ENCODE results near the gene WDPCP. TPM values are rescaled to one million over a fixed set of nuclear protein-coding genes. Genes with fewer than 3 reads are reported as not detected.

WDPCP gene
- total and polyA plus RNA-seq, 10 of the 15 experiments (the other 5 are each of a cell fraction or from before 2014, with no cell fraction given): 2.1 to 7.9 (median 4.6) TPM

DNA sequence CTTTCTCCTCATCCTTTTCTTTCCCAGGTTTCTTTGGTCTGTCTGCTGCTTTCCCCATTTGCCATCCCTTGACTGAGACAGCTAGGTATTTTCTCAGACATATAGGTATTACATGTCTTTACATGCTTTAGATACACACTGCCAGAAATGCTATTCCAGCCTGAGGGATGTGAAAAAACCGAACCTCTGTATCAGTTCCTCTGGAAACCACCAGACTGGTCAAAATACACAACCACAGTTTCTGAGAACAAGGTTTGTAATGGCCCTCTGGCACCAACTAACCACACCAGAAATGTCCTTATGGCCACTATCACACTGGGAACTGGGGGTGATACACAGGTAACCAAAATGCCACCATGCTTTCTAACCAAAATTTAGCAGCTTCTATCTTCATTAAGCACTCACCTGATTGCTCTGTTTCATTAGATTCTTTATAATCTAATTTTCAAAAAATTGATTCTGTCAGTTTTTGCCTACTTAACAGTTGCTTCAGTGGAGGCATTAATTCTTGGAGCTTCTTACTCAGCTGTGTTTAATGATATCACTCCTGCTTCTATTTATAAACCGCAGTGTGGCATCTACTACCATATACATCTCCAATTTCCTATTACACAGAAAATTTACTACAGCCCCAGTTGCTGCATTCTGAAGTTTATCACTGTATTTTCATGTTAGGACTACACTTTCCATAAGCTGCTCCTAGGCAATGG, 243.5 kb downstream of the WDPCP start:
- H3K9me3 ChIP-seq (replicated peaks; ENCODE audit: control insufficient read depth, insufficient read depth, low read length): peaks cover 8% of the 10 kb centered on the region; the same call in 2 of the 3 replicates
- in situ Hi-C loops (cut with MboI): no loop called here
- no peaks in the 10 kb centered on the region for H3K36me3 ChIP-seq (ENCODE audit: control insufficient read depth in 2 of 2, insufficient read depth in 2 of 2, low read length in 1 of 2)
- H2AFZ ChIP-seq (ENCODE audit: control insufficient read depth, low read depth, low read length): no peak overlapping the region
- H3K27ac ChIP-seq (ENCODE audit: control insufficient read depth, insufficient read depth): no peak overlapping the region; the same call in 1 of the 2 replicates
- ChIA-PET CTCF (interaction anchor here (1.0 kb wide), 1 partner anchor 12 kb away, joined by 3 read pairs; no protein-coding TSS in a partner anchor), POLR2A (no interaction called here), RAD21 (ENCODE audit: unreplicated experiment) (no interaction called here), SMC1A (ENCODE audit: uncharacterized antibody, unreplicated experiment) (interaction anchor here (0.7 to 1.6 kb wide), 3 partner anchors 54 to 646 kb away, joined by 3 read pairs; no protein-coding TSS in a partner anchor)
- BruUV-seq (replicated peaks): no TSS peak
- 41% methylated on average over 2 of the region's 2 CpGs for WGBS (ENCODE audit: insufficient coverage, insufficient replicate concordance, low lambda C conversion rate, missing lambda C conversion rate)
- no peak overlapping the region for H3K4me2 ChIP-seq (ENCODE audit: control insufficient read depth, insufficient read depth)
- intact Hi-C loops (cut with micrococcal nuclease; ENCODE audit: unreplicated experiment): no loop called here
- no peaks in the 10 kb centered on the region for H4K20me1 ChIP-seq (ENCODE audit: control insufficient read depth, insufficient read depth)
- ATAC-seq: peak; percentile 94
- FAIRE-seq: peak; percentile 13
- H3K4me3 ChIP-seq: no peak overlapping the region
- H3K27me3 ChIP-seq (replicated peaks in 1 of 2; ENCODE audit: control insufficient read depth in 2 of 2, insufficient read depth in 2 of 2, low read length in 1 of 2): no peaks in the 10 kb centered on the region
- no peaks in the 10 kb centered on the region for H3K4me1 ChIP-seq (ENCODE audit: control insufficient read depth, insufficient read depth, low read length)
- no peak overlapping the region; the same call in 1 of the 2 replicates for H3K9ac ChIP-seq (ENCODE audit: control insufficient read depth, insufficient read depth, low read length)
- peak; percentile 48 for DNase-seq (ENCODE audit: low read depth, low spot score)
- H3K79me2 ChIP-seq (ENCODE audit: control insufficient read depth, insufficient read depth, low read length): no peaks in the 10 kb centered on the region
- TF ChIP-seq SIX5 (IDR thresholded peaks at IDR 0.05; ENCODE audit: low read depth, low read length, severe bottlenecking) (no peak), YY1 (IDR thresholded peaks at IDR 0.05; ENCODE audit: low read depth, low read length) (no peak), PAX8 (IDR thresholded peaks at IDR 0.05) (no peak), BCL11A (IDR thresholded peaks at IDR 0.05; ENCODE audit: low read depth, low read length) (peak; percentile 39; the same call in 1 of the 2 replicates), JUND (IDR thresholded peaks at IDR 0.05; ENCODE audit: low read depth, low read length) (no peak), RELB (IDR thresholded peaks at IDR 0.05; ENCODE audit: low read depth) (peak; percentile 41; the same call in 1 of the 2 replicates), HDAC2 (IDR thresholded peaks at IDR 0.05) (no peak), ZNF622 (IDR thresholded peaks at IDR 0.05) (no peak), SPI1 (IDR thresholded peaks at IDR 0.05; ENCODE audit: borderline replicate concordance, insufficient read depth, low read depth, low read length) (peak; percentile 84; the same call in 1 of the 2 replicates), TARDBP (IDR thresholded peaks at IDR 0.05; ENCODE audit: borderline replicate concordance) (no peak), HCFC1 (IDR thresholded peaks at IDR 0.05; ENCODE audit: low read length) (no peak), CBX5 (IDR thresholded peaks at IDR 0.05; ENCODE audit: low read depth) (no peak), STAT3 (IDR thresholded peaks at IDR 0.05; ENCODE audit: low read depth, low read length) (no peak), KDM1A (IDR thresholded peaks at IDR 0.05; ENCODE audit: borderline replicate concordance) (no peak), ZZZ3 (IDR thresholded peaks at IDR 0.05; ENCODE audit: control insufficient read depth, insufficient read length, low read depth) (no peak), KAT2A (conservative IDR thresholded peaks at IDR 0.05; ENCODE audit: control insufficient read depth, low read depth, low read length) (no peak), NFIC (IDR thresholded peaks at IDR 0.05; ENCODE audit: low read depth, low read length) (0 out of 2 replicates have a peak, but pooled peaks have one; percentile 24), ASH2L (IDR thresholded peaks at IDR 0.05; ENCODE audit: borderline replicate concordance, low read depth) (no peak), ZNF384 (IDR thresholded peaks at IDR 0.05; ENCODE audit: borderline replicate concordance, low read depth, low read length) (no peak), MEF2B (IDR thresholded peaks at IDR 0.05; ENCODE audit: partially characterized antibody, poor library complexity, severe bottlenecking) (no peak), SUZ12 (IDR thresholded peaks at IDR 0.05; ENCODE audit: unreplicated experiment) (no peak), NFYB (IDR thresholded peaks at IDR 0.05; ENCODE audit: insufficient read depth, low read depth, low read length) (no peak)
- TF ChIP-seq, protein P1, sequence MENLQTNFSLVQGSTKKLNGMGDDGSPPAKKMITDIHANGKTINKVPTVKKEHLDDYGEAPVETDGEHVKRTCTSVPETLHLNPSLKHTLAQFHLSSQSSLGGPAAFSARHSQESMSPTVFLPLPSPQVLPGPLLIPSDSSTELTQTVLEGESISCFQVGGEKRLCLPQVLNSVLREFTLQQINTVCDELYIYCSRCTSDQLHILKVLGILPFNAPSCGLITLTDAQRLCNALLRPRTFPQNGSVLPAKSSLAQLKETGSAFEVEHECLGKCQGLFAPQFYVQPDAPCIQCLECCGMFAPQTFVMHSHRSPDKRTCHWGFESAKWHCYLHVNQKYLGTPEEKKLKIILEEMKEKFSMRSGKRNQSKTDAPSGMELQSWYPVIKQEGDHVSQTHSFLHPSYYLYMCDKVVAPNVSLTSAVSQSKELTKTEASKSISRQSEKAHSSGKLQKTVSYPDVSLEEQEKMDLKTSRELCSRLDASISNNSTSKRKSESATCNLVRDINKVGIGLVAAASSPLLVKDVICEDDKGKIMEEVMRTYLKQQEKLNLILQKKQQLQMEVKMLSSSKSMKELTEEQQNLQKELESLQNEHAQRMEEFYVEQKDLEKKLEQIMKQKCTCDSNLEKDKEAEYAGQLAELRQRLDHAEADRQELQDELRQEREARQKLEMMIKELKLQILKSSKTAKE (IDR thresholded peaks at IDR 0.05; ENCODE audit: low read depth, poor library complexity, severe bottlenecking): no peak
